GM23338 (cell line): ENCODE data around the gene AMELX. TPM values are rescaled to one million over a fixed set of nuclear protein-coding genes. Genes with fewer than 3 reads are reported as not detected.

Experiments used
- ATAC-seq: fragments of 200-7000 bp; cut with Tn5 transposase; 3 replicates; pipeline ENCODE4 v1.9.1; 2020
- DNase-seq: peaks from one replicate; pipeline ENCODE4 v3.0.0-alpha.2; 2015; ENCODE audit warnings: low spot score
- H2AFZ ChIP-seq: fragments of 200-600 bp; sonication (generic); 2 replicates; pipeline ENCODE4 v1.8.0; 2016; ENCODE audit warnings: antibody characterized with exemption, mild to moderate bottlenecking, moderate library complexity
- H3F3A ChIP-seq: fragments of 200-600 bp; sonication (generic); replicated peaks from 2 replicates; pipeline ENCODE4 v1.8.0; 2017; ENCODE audit warnings: antibody characterized with exemption, mixed run types, low read depth
- H3K27ac ChIP-seq: fragments of 200-600 bp; sonication (generic); 2 replicates; pipeline ENCODE4 v1.6.1; 2016; ENCODE audit warnings: low read depth
- H3K27me3 ChIP-seq: fragments of 200-600 bp; sonication (generic); 2 replicates; pipeline ENCODE4 v1.8.0; 2016; ENCODE audit warnings: mild to moderate bottlenecking, mixed run types, moderate library complexity; ENCODE audit not compliant: insufficient read depth
- H3K36me3 ChIP-seq: fragments of 200-600 bp; sonication (generic); 2 replicates; pipeline ENCODE4 v1.8.0; 2016; ENCODE audit warnings: mild to moderate bottlenecking; ENCODE audit not compliant: insufficient read depth
- H3K4me1 ChIP-seq: fragments of 200-600 bp; sonication (generic); 2 replicates; pipeline ENCODE4 v1.8.0; 2016; ENCODE audit warnings: mild to moderate bottlenecking, moderate library complexity; ENCODE audit not compliant: insufficient read depth
- H3K4me2 ChIP-seq: fragments of 200-600 bp; sonication (generic); 2 replicates; pipeline ENCODE4 v1.7.1; 2017; ENCODE audit warnings: mixed run types
- H3K4me3 ChIP-seq: fragments of 200-600 bp; sonication (generic); 2 replicates; pipeline ENCODE4 v1.6.1; 2016; ENCODE audit warnings: mixed run types
- H3K79me2 ChIP-seq: fragments of 200-600 bp; sonication (generic); replicated peaks from 2 replicates; pipeline ENCODE4 v1.8.0; 2017; ENCODE audit warnings: mild to moderate bottlenecking; ENCODE audit not compliant: insufficient read depth
- H3K9me2 ChIP-seq: fragments of 200-600 bp; sonication (generic); 2 replicates; pipeline ENCODE4 v1.8.0; 2017; ENCODE audit not compliant: insufficient read depth
- H4K20me1 ChIP-seq: fragments of 200-600 bp; sonication (generic); replicated peaks from 2 replicates; pipeline ENCODE4 v1.8.0; 2017; ENCODE audit warnings: mild to moderate bottlenecking; ENCODE audit not compliant: insufficient read depth
- H3K27ac Mint-ChIP-seq: 2 replicates; pipeline ENCODE4 v1.8.0; 2020; ENCODE audit warnings: inconsistent platforms, mild to moderate bottlenecking, moderate library complexity, mixed read lengths
- H3K27me3 Mint-ChIP-seq: 3 replicates; pipeline ENCODE4 v1.8.0; 2022; ENCODE audit warnings: low read depth, mild to moderate bottlenecking, moderate library complexity, mixed read lengths, inconsistent platforms; ENCODE audit not compliant: insufficient read depth, poor library complexity
- H3K36me3 Mint-ChIP-seq: 3 replicates; pipeline ENCODE4 v1.8.0; 2021; ENCODE audit warnings: low read depth, mild to moderate bottlenecking, inconsistent platforms, moderate library complexity, mixed read lengths
- H3K4me1 Mint-ChIP-seq: 3 replicates; pipeline ENCODE4 v1.8.0; 2020; ENCODE audit warnings: mild to moderate bottlenecking, inconsistent platforms, mixed read lengths
- H3K4me3 Mint-ChIP-seq: 3 replicates; pipeline ENCODE4 v1.8.0; 2021; ENCODE audit warnings: moderate library complexity, mild to moderate bottlenecking, inconsistent platforms, mixed read lengths
- H3K9me3 Mint-ChIP-seq: 3 replicates; pipeline ENCODE4 v1.8.0; 2020; ENCODE audit warnings: moderate library complexity, mild to moderate bottlenecking, inconsistent platforms, mixed read lengths
- CREB1 ChIP-seq: fragments of 250-450 bp; sonication (Bioruptor Pico); IDR thresholded peaks from 2 replicates; pipeline ENCODE4 v1.5.0; 2020; ENCODE audit warnings: low read depth, mild to moderate bottlenecking, moderate library complexity
- CTCF ChIP-seq, 2 experiments: fragments of 200-600 bp in 1 of 2; sonication (generic) in 1 of 2; conservative IDR thresholded peaks; 2 replicates each; pipeline versions ENCODE4 v1.5.1 to v1.6.1; 2016 to 2017; ENCODE audit warnings: antibody characterized with exemption in 2 of 2, low read depth in 2 of 2, mild to moderate bottlenecking in 2 of 2, moderate library complexity in 1 of 2
- EZH2 ChIP-seq: fragments of 200-600 bp; sonication (generic); IDR thresholded peaks from one replicate; pipeline ENCODE4 v1.8.0; 2017; ENCODE audit warnings: antibody characterized with exemption, mild to moderate bottlenecking, low read depth; ENCODE audit not compliant: unreplicated experiment
- EZH2phosphoT487 ChIP-seq: fragments of 200-600 bp; sonication (generic); IDR thresholded peaks from one replicate; pipeline ENCODE4 v1.8.1; 2018; ENCODE audit warnings: antibody characterized with exemption; ENCODE audit not compliant: unreplicated experiment
- JUNB ChIP-seq: IDR thresholded peaks from one replicate; pipeline ENCODE4 v1.6.1; 2016; ENCODE audit warnings: antibody characterized with exemption; ENCODE audit not compliant: unreplicated experiment
- NANOG ChIP-seq: IDR thresholded peaks from 2 replicates; pipeline ENCODE4 v1.6.1; 2016; ENCODE audit warnings: antibody characterized with exemption, borderline replicate concordance
- POLR2AphosphoS5 ChIP-seq: IDR thresholded peaks from 2 replicates; pipeline ENCODE4 v1.6.1; 2016; ENCODE audit warnings: antibody characterized with exemption, low read depth
- STAT1 ChIP-seq: IDR thresholded peaks from one replicate; pipeline ENCODE4 v1.6.1; 2016; ENCODE audit warnings: antibody characterized with exemption; ENCODE audit not compliant: unreplicated experiment
- ZNF114 ChIP-seq: fragments of 250-450 bp; sonication (Bioruptor Pico); IDR thresholded peaks from 2 replicates; pipeline ENCODE4 v1.5.0; 2020; ENCODE audit warnings: mild to moderate bottlenecking, moderate library complexity
- ZNF331 ChIP-seq: fragments of 250-450 bp; sonication (Bioruptor Pico); IDR thresholded peaks from 2 replicates; pipeline ENCODE4 v1.5.0; 2020; ENCODE audit warnings: low read depth, mild to moderate bottlenecking, moderate library complexity
- polyA plus RNA-seq: library from polyadenylated mRNA; unstranded; fragments of >200 nt; fragmentation: Nextera tagmentation; extraction: Ambion mirVana; gene quantifications from 2 replicates; pipeline ENCODE4 v1.2.1, GENCODE V29; 2016
- total RNA-seq: library from RNA; depleted of rRNA; stranded (reverse); fragments of >200 nt; shearing (Covaris generic); gene quantifications from 2 replicates; pipeline ENCODE4 v1.2.3, GENCODE V29; 2014
- TF ChIP-seq, protein P1 (sequence below): IDR thresholded peaks from 2 replicates; pipeline ENCODE4 v1.6.1; 2016; ENCODE audit warnings: antibody characterized with exemption
- TF ChIP-seq, protein P2 (sequence below): fragments of 250-450 bp; sonication (Bioruptor Pico); IDR thresholded peaks from 2 replicates; pipeline ENCODE4 v1.5.0; 2020; ENCODE audit warnings: mild to moderate bottlenecking, moderate library complexity
- TF ChIP-seq, protein P3 (sequence below): IDR thresholded peaks from one replicate; pipeline ENCODE4 v1.6.1; 2018; ENCODE audit warnings: antibody characterized with exemption; ENCODE audit not compliant: unreplicated experiment

The AMELX gene
- total and polyA plus RNA-seq, 2 experiments from 2014 or later = not detected

DNA sequence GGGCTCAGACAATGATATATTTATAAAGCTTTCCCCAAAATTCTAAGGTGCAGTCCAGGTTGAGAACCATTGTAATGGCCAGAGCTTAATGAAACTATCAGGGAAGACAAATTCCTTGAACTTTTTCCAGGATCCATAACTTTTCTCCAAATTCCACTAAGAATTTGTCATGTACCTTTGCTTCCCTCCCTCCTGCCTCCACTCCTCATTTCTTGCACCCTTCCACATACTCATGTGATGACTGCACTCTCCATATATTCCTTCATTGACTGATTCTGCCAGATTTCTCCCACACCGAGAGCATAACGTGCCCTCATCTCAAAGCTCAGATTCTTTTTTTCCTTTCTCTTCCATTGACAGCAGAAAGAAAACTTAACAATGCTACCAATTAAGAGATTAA is 20.9 kb upstream of the AMELX start:
- Mint-ChIP-seq H3K9me3 (no peaks in the 10 kb centered on the region), H3K36me3 (no peaks in the 10 kb centered on the region), H3K4me3 (no peak overlapping the region), H3K27ac (no peak overlapping the region), H3K4me1 (peaks cover 6% of the 10 kb centered on the region; the same call in 1 of the 3 replicates), H3K27me3 (peaks cover 3% of the 10 kb centered on the region)
- H3K36me3 ChIP-seq = no peaks in the 10 kb centered on the region
- no peaks in the 10 kb centered on the region for H3K9me2 ChIP-seq
- ATAC-seq (no peak), DNase-seq (no peak)
- no peaks in the 10 kb centered on the region for H3K79me2 ChIP-seq
- no peaks in the 10 kb centered on the region for H4K20me1 ChIP-seq
- H3K4me3 ChIP-seq = no peak overlapping the region
- H2AFZ ChIP-seq = no peak overlapping the region
- H3K4me2 ChIP-seq = no peak overlapping the region
- TF ChIP-seq POLR2AphosphoS5 (no peak), STAT1 (no peak), EZH2 (no peak), CTCF (conservative IDR thresholded peaks at IDR 0.05; ENCODE audit: low read depth in 2 of 2) (no peak), NANOG (no peak), ZNF114 (no peak), JUNB (no peak), EZH2phosphoT487 (no peak), CREB1 (no peak), ZNF331 (CRISPR knock-in tag) (no peak)
- TF ChIP-seq, protein P1, sequence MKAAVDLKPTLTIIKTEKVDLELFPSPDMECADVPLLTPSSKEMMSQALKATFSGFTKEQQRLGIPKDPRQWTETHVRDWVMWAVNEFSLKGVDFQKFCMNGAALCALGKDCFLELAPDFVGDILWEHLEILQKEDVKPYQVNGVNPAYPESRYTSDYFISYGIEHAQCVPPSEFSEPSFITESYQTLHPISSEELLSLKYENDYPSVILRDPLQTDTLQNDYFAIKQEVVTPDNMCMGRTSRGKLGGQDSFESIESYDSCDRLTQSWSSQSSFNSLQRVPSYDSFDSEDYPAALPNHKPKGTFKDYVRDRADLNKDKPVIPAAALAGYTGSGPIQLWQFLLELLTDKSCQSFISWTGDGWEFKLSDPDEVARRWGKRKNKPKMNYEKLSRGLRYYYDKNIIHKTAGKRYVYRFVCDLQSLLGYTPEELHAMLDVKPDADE = no peak
- TF ChIP-seq, protein P2, sequence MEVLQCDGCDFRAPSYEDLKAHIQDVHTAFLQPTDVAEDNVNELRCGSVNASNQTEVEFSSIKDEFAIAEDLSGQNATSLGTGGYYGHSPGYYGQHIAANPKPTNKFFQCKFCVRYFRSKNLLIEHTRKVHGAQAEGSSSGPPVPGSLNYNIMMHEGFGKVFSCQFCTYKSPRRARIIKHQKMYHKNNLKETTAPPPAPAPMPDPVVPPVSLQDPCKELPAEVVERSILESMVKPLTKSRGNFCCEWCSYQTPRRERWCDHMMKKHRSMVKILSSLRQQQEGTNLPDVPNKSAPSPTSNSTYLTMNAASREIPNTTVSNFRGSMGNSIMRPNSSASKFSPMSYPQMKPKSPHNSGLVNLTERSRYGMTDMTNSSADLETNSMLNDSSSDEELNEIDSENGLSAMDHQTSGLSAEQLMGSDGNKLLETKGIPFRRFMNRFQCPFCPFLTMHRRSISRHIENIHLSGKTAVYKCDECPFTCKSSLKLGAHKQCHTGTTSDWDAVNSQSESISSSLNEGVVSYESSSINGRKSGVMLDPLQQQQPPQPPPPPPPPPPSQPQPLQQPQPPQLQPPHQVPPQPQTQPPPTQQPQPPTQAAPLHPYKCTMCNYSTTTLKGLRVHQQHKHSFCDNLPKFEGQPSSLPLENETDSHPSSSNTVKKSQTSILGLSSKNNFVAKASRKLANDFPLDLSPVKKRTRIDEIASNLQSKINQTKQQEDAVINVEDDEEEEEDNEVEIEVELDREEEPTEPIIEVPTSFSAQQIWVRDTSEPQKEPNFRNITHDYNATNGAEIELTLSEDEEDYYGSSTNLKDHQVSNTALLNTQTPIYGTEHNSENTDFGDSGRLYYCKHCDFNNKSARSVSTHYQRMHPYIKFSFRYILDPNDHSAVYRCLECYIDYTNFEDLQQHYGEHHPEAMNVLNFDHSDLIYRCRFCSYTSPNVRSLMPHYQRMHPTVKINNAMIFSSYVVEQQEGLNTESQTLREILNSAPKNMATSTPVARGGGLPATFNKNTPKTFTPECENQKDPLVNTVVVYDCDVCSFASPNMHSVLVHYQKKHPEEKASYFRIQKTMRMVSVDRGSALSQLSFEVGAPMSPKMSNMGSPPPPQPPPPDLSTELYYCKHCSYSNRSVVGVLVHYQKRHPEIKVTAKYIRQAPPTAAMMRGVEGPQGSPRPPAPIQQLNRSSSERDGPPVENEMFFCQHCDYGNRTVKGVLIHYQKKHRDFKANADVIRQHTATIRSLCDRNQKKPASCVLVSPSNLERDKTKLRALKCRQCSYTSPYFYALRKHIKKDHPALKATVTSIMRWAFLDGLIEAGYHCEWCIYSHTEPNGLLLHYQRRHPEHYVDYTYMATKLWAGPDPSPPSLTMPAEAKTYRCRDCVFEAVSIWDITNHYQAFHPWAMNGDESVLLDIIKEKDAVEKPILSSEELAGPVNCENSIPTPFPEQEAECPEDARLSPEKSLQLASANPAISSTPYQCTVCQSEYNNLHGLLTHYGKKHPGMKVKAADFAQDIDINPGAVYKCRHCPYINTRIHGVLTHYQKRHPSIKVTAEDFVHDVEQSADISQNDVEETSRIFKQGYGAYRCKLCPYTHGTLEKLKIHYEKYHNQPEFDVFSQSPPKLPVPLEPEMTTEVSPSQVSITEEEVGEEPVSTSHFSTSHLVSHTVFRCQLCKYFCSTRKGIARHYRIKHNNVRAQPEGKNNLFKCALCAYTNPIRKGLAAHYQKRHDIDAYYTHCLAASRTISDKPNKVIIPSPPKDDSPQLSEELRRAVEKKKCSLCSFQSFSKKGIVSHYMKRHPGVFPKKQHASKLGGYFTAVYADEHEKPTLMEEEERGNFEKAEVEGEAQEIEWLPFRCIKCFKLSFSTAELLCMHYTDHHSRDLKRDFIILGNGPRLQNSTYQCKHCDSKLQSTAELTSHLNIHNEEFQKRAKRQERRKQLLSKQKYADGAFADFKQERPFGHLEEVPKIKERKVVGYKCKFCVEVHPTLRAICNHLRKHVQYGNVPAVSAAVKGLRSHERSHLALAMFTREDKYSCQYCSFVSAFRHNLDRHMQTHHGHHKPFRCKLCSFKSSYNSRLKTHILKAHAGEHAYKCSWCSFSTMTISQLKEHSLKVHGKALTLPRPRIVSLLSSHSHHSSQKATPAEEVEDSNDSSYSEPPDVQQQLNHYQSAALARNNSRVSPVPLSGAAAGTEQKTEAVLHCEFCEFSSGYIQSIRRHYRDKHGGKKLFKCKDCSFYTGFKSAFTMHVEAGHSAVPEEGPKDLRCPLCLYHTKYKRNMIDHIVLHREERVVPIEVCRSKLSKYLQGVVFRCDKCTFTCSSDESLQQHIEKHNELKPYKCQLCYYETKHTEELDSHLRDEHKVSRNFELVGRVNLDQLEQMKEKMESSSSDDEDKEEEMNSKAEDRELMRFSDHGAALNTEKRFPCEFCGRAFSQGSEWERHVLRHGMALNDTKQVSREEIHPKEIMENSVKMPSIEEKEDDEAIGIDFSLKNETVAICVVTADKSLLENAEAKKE (CRISPR knock-in tag) = no peak
- TF ChIP-seq, protein P3, sequence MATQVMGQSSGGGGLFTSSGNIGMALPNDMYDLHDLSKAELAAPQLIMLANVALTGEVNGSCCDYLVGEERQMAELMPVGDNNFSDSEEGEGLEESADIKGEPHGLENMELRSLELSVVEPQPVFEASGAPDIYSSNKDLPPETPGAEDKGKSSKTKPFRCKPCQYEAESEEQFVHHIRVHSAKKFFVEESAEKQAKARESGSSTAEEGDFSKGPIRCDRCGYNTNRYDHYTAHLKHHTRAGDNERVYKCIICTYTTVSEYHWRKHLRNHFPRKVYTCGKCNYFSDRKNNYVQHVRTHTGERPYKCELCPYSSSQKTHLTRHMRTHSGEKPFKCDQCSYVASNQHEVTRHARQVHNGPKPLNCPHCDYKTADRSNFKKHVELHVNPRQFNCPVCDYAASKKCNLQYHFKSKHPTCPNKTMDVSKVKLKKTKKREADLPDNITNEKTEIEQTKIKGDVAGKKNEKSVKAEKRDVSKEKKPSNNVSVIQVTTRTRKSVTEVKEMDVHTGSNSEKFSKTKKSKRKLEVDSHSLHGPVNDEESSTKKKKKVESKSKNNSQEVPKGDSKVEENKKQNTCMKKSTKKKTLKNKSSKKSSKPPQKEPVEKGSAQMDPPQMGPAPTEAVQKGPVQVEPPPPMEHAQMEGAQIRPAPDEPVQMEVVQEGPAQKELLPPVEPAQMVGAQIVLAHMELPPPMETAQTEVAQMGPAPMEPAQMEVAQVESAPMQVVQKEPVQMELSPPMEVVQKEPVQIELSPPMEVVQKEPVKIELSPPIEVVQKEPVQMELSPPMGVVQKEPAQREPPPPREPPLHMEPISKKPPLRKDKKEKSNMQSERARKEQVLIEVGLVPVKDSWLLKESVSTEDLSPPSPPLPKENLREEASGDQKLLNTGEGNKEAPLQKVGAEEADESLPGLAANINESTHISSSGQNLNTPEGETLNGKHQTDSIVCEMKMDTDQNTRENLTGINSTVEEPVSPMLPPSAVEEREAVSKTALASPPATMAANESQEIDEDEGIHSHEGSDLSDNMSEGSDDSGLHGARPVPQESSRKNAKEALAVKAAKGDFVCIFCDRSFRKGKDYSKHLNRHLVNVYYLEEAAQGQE = no peak
- H3K4me1 ChIP-seq = no peaks in the 10 kb centered on the region
- no peak overlapping the region for H3K27ac ChIP-seq
- no peaks in the 10 kb centered on the region for H3K27me3 ChIP-seq
- H3F3A ChIP-seq = no peaks in the 10 kb centered on the region
